Fibroblast of skin of abdomen (primary cell): ENCODE results near the gene ABHD10.
"Not testable (repeated sequence)": the region's sequence is repeated elsewhere in the genome, so short reads cannot be mapped to it uniquely, and the experiment has no call there.

Experiments
- DNase-seq: peaks from one replicate; pipeline ENCODE4 v3.0.0-alpha.2; 2013

The ABHD10 gene

DNA sequence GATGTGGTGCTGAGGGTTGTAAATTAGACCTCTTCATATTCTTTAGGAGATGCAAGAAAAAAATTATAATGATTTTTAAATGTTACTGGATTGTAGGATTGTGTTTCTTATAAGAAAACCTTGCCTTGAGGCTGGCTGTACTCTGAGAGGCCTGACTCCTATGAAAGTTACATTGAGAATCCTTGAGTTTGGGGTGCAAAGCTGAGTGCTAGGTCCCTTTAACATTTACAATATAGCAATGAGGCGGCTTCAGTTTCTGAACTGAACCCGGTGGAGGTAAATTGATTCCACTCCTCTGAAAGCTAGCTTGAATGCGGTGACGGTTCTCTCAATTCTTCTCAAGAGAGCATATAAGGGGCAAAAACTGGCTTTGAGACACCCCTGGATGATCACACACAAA, 55.6 kb downstream of the ABHD10 start, which contains the start of gene TMPRSS7:
Gene TMPRSS7 (plus strand): TSS at position 301 of the 400 bp plus-strand sequence. CDS start 110 bp downstream, outside the sequence.
- no peak for DNase-seq

DNA sequence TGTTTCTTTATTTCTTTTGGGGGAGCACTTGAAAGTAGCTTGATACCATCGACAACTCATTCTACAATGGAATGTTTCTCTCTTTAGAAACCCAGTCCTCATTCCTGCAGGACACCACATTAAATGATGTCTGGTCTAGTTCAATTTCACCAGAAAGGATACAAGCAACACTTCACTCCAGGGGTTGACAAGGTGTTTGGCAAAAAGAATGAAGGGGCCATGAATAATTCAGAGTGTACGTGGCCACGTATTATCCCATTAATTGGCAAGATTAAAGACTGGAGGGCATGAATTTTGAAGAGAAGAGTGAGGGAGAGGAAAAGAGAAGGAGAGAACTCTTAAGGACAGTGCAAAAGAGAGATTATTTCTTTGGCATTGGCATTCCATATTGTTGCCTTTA, 56.4 kb downstream of the ABHD10 start:
- no peak for DNase-seq

DNA sequence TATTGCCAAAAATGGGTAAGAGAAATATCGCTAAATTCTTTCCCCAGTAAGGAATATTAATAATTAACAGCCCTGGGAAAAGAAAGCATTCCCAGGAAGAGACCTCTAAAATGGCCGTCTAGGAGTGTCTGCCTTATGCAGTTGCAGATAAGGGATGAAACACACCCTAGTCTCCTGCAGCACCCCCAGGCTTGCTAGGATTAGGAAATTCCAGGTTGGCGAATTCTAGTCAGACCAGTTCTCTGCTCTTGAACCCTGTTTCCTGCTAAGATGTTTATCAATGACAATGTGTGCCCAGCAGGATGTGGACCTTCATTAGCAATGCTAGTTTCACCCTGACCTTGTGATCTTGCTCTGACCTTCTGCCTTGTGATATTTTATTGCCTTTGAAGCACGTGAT, 58.4 kb downstream of the ABHD10 start:
- not testable (repeated sequence) for DNase-seq

DNA sequence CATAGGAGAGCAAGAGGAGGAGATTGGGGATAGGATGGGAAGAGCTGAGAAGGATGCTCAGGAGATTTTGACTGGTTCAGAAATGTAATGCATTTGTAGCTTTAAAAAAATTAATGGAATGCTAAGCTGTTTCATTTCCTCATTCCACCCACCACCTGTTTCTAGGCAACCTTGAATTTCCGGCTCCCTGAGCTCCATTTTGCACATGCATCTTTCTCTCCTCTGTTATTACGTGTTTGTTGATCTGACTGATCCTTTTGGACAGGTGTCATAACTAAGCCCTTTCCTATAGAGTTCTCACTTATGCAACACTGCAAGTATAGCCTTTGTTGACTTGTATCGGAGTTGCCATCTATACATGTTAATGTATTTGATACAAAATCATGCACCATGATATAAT, 60.0 kb downstream of the ABHD10 start:
- DNase-seq, result peak; percentile 7

DNA sequence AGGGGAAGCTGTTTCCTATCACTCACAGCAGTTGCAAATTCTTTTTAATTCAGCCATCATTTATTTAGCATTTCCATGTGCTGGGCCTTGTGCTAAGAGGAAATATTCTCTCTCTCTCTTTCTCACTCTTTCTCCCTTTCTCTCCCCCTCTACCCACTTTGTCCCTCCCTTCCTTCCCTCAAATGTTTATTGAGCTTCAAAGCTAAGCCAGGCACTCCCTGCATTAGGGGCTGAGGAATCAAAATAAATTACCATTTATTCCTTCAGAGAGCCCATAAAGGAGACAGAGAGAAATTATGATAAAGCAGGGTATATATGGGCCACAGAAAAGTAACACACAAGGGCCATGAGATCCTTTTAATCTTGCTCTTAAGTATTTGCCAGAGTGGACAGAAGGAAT, 62.5 kb downstream of the ABHD10 start:
- no peak for DNase-seq

DNA sequence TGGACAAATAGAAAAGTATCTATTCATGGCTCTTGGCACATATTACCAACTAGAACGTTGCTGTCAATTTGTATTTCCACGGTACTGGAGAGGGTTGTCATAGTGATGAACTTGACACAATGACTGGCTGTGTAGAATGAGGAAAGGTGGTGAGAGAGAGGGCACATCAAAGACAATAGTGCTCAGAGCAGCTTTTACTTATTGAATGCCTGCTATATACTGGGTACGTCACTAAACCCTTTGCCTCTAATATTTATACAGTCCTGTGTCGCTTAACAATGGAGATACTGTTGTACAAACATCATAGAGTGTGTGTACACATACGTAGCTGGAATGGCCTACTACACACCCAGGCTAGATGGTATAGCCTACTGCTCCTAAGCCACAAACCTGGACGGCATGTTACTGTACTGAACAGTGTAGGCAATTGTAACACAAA, 64.0 kb downstream of the ABHD10 start:
- DNase-seq, result no peak
